Measurements from ENCODE around the gene STARD4. TPM values are rescaled to one million over a fixed set of nuclear protein-coding genes. Genes with fewer than 3 reads are reported as not detected.

STARD4 gene
- total RNA-seq, 2 experiments from 2014 or later, result 30.4 to 43.8 TPM

- ChIA-PET CTCF (ENCODE audit: unreplicated experiment) (no interaction called here), POLR2A (interaction anchor here (0.7 to 1.3 kb wide), 2 partner anchors 14 to 310 kb away, joined by 3 read pairs; no protein-coding TSS in a partner anchor)
- no peak for TF ChIP-seq CTCF (conservative IDR thresholded peaks at IDR 0.05; ENCODE audit: low read length)
- TF ChIP-seq EZH2phosphoT487 (IDR thresholded peaks at IDR 0.05; ENCODE audit: borderline replicate concordance, low read depth, low read length), result no peak
- H3K9me2 ChIP-seq (ENCODE audit: insufficient read depth, low read length), result no peaks in the 10 kb centered on the region
- no peaks in the 10 kb centered on the region for H3K4me1 ChIP-seq (ENCODE audit: insufficient read depth, low read length, poor library complexity, severe bottlenecking)
- H3K9me3 ChIP-seq (ENCODE audit: low read length), result no peaks in the 10 kb centered on the region
- intact Hi-C loops (cut with micrococcal nuclease; ENCODE audit: unreplicated experiment), result no loop called here
- no peak overlapping the region for H2AFZ ChIP-seq (ENCODE audit: low read length)
- no TSS peak for BruUV-seq (replicated peaks)
- no peak overlapping the region for H3K4me3 ChIP-seq (ENCODE audit: low read depth, low read length, poor library complexity, severe bottlenecking)
- H3K79me2 ChIP-seq (ENCODE audit: insufficient read depth, low read depth, low read length), result no peaks in the 10 kb centered on the region
- DNase-seq (ENCODE audit: low spot score), result no peak
- H3K27ac ChIP-seq (ENCODE audit: low read depth, low read length, poor library complexity, severe bottlenecking), result no peak overlapping the region
- H3K36me3 ChIP-seq (ENCODE audit: insufficient read depth, low read length), result no peaks in the 10 kb centered on the region
- no peaks in the 10 kb centered on the region for H4K20me1 ChIP-seq (ENCODE audit: insufficient read depth, low read length)
- H3K4me2 ChIP-seq (ENCODE audit: low read length), result no peak overlapping the region
Observed at GRCh38 chr5:111520908-111521307, 8.6 kb upstream of the STARD4 start.

GRCh38 chr5:111518777-111519176 is 6.4 kb upstream of the STARD4 start:
- no peak overlapping the region for H3K4me2 ChIP-seq (ENCODE audit: low read length)
- no peak overlapping the region for H3K4me3 ChIP-seq (ENCODE audit: low read depth, low read length, poor library complexity, severe bottlenecking)
- H3K36me3 ChIP-seq (ENCODE audit: insufficient read depth, low read length), result no peaks in the 10 kb centered on the region
- no peaks in the 10 kb centered on the region for H3K9me3 ChIP-seq (ENCODE audit: low read length)
- no peak for DNase-seq (ENCODE audit: low spot score)
- no peak overlapping the region for H3K27ac ChIP-seq (ENCODE audit: low read depth, low read length, poor library complexity, severe bottlenecking)
- H2AFZ ChIP-seq (ENCODE audit: low read length), result no peak overlapping the region
- intact Hi-C loops (cut with micrococcal nuclease; ENCODE audit: unreplicated experiment), result loop anchor here (10.0 kb wide), 1 partner anchor 236 kb away; the partner anchor contains the start of gene NREP
- ChIA-PET POLR2A (interaction anchor here (0.6 kb wide), 1 partner anchor 185 kb away, joined by 3 read pairs; no protein-coding TSS in a partner anchor), CTCF (ENCODE audit: unreplicated experiment) (no interaction called here)
- H3K4me1 ChIP-seq (ENCODE audit: insufficient read depth, low read length, poor library complexity, severe bottlenecking), result peaks cover 1% of the 10 kb centered on the region
- no TSS peak for BruUV-seq (replicated peaks)
- no peaks in the 10 kb centered on the region for H4K20me1 ChIP-seq (ENCODE audit: insufficient read depth, low read length)
- H3K79me2 ChIP-seq (ENCODE audit: insufficient read depth, low read depth, low read length), result no peaks in the 10 kb centered on the region
- TF ChIP-seq CTCF (conservative IDR thresholded peaks at IDR 0.05; ENCODE audit: low read length) (no peak), EZH2phosphoT487 (IDR thresholded peaks at IDR 0.05; ENCODE audit: borderline replicate concordance, low read depth, low read length) (no peak)
- no peaks in the 10 kb centered on the region for H3K9me2 ChIP-seq (ENCODE audit: insufficient read depth, low read length)

GRCh38 chr5:111517853-111518501 is 5.6 kb upstream of the STARD4 start:
- no peak for DNase-seq (ENCODE audit: low spot score)
- no peak for TF ChIP-seq CTCF (conservative IDR thresholded peaks at IDR 0.05; ENCODE audit: low read length)

More at GRCh38 chr5:111517853-111518501, 5.6 kb upstream of the STARD4 start:
- BruUV-seq (replicated peaks), result no TSS peak
- Histone ChIP-seq H3K4me1 (ENCODE audit: insufficient read depth, low read length, poor library complexity, severe bottlenecking) (peaks cover 9% of the 10 kb centered on the region), H2AFZ (ENCODE audit: low read length) (no peak overlapping the region), H3K79me2 (ENCODE audit: insufficient read depth, low read depth, low read length) (no peaks in the 10 kb centered on the region), H3K36me3 (ENCODE audit: insufficient read depth, low read length) (no peaks in the 10 kb centered on the region), H3K9me3 (ENCODE audit: low read length) (no peaks in the 10 kb centered on the region), H3K9me2 (ENCODE audit: insufficient read depth, low read length) (no peaks in the 10 kb centered on the region), H3K4me2 (ENCODE audit: low read length) (no peak overlapping the region), H3K27ac (ENCODE audit: low read depth, low read length, poor library complexity, severe bottlenecking) (no peak overlapping the region), H4K20me1 (ENCODE audit: insufficient read depth, low read length) (no peaks in the 10 kb centered on the region), H3K4me3 (ENCODE audit: low read depth, low read length, poor library complexity, severe bottlenecking) (no peak overlapping the region)
- CTCF ChIA-PET (ENCODE audit: unreplicated experiment), result no interaction called here
- intact Hi-C loops (cut with micrococcal nuclease; ENCODE audit: unreplicated experiment), result loop anchor here (10.0 kb wide), 1 partner anchor 237 kb away; the partner anchor contains the start of gene NREP
- POLR2A ChIA-PET, result interaction anchor here (0.6 kb wide), 1 partner anchor 13 kb away, joined by 3 read pairs; no protein-coding TSS in a partner anchor
